Motor neuron (in vitro differentiated cells): Measurements from ENCODE around the gene VMA21. TPM values are rescaled to one million over a fixed set of nuclear protein-coding genes. Genes with fewer than 3 reads are reported as not detected.

Experiments used
- ATAC-seq, 8 experiments: fragments of 200-7000 bp; cut with Tn5 transposase; replicated peaks in 6 of 8; 2 replicates each; pipeline ENCODE4 v1.8.0; 2021; ENCODE audit warnings: mild to moderate bottlenecking in 8 of 8, moderate library complexity in 8 of 8
- H3K27ac ChIP-seq, 2 donors: fragments of 250-450 bp; sonication (Bioruptor Pico); 2 replicates each; pipeline ENCODE4 v1.9.0; 2021; ENCODE audit warnings: antibody characterized with exemption in 2 of 2, mild to moderate bottlenecking in 2 of 2, moderate library complexity in 1 of 2
- H3K4me1 ChIP-seq, 2 donors: fragments of 250-450 bp; sonication (Bioruptor Pico); replicated peaks in 1 of 2; 2 replicates each; pipeline ENCODE4 v1.6.1; 2021; ENCODE audit warnings: antibody characterized with exemption in 2 of 2, mild to moderate bottlenecking in 2 of 2, moderate library complexity in 1 of 2
- H3K4me3 ChIP-seq, 5 donors: fragments of 250-450 bp; sonication (Bioruptor Pico); 2 replicates each; pipeline ENCODE4 v1.9.0; 2021; ENCODE audit warnings: antibody characterized with exemption in 5 of 5, mild to moderate bottlenecking in 5 of 5, moderate library complexity in 4 of 5
- WGBS, 10 experiments: fragments of 450-650 bp; shearing (Covaris generic); methylation state at CpG; one replicate each; pipeline ENCODE4 v1.0.0; 2022; 5-methylcytosine and 5-hydroxymethylcytosine counted together
- in situ Hi-C, 9 experiments: fragments of 400-800 bp; cut with MboI; loops; one replicate each; pipeline ENCODE4 v1.15.0; 2021; ENCODE audit warnings: low sequenced_read_pairs in 9 of 9, low pct_unique_long_range_greater_than_20kb in 2 of 9; ENCODE audit not compliant: unreplicated experiment in 9 of 9
- total RNA-seq, 8 experiments: library from RNA; unstranded; fragments of 300-600 nt; gene quantifications; 2 replicates each; pipeline versions ENCODE4 v1.2.3 to v1.2.4, GENCODE V29; 2022

The VMA21 gene, protein sequence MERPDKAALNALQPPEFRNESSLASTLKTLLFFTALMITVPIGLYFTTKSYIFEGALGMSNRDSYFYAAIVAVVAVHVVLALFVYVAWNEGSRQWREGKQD
- total RNA-seq, result 10 to 100 TPM; 32.5 to 67.1 (median 52.2) TPM

DNA sequence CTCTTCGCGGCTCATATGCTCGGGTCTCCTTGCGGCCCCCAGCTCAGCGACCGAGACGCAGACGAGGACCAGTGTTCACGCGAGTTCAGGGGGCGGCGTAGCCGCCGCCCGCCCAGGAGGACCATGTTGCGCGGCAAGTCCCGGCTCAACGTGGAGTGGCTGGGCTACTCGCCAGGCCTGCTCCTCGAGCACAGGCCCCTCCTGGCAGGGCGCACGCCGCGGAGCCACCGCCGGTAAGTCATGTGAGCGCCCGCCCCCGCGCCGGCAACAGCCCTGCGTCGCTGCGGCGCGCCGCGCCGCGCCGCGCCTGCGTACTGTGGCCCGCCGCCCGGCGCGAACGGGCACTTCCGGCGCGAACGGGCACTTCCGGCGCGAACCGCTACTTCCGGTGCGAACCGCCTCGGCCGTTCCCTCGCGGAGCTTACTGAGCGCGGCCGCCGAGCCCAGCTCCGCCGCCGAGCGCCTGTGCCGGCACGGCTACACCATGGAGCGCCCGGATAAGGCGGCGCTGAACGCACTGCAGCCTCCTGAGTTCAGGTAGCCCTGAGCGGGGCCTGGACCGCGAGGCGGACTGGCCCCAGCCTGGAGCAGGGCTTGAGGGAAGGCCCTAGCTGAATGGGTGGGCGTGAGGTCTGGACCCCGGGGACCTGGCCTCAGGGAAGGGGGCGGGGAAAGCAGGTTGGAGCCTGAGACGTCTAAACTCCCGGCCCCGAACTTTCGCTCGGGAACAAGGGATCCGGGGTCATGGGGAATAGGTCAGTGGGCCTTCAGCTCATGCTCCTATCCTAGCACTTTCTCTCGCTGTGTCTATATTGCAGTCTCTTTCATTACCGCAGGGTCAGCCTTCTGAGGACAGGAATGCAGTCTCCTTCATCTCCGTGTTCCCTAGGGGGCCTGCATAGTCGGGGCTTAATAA is at the start of gene VMA21:
Gene VMA21, plus strand, starts transcription at position 382 of the 916 bp plus-strand sequence. Its CDS starts 103 bp downstream, at position 485.
- peak; percentile 88 to 97 (median 93) for ATAC-seq
- peaks cover 5 to 15% of the 10 kb centered on the region in 2 donors for H3K4me1 ChIP-seq
- H3K27ac ChIP-seq, result peak within 1 kb of the TSS; percentile 88 to 95
- in situ Hi-C loops, result no loop called here
- H3K4me3 ChIP-seq, result peak within 1 kb of the TSS; percentile 49 to 88 (median 82)
- WGBS, 10 experiments, result 6 to 29% methylated on average over 3 to 8 of the region's 97 CpGs; no CpG with 5 or more reads in 8 of the 10 experiments

DNA sequence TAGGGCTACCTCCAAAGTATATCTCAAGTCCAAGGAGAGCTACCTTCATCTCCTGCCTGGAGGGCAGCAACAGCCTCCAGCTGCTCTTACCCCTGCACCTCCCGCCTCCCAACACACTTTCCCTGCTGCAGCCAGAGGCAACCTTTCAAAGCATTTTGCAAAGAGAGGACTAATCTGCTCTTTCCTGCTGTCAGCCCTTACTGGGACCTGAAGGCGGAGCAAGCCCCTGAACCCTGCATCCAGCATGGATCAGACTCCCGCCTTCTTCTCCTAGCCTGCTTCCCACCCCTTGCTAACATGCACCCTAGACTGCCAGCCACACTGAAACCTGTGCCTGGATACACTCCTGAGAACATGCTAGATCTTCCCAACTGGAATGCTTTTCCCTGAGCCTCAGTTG is 37.7 kb upstream of the VMA21 start:
- no peaks in the 10 kb centered on the region for H3K4me1 ChIP-seq
- in situ Hi-C loops, result loop anchor here in 3 of 9 experiments (25.0 kb wide), 2 partner anchors 172 to 197 kb away; partner anchors contain the start of gene GPR50 (in 1 of the 3)
- no peak overlapping the region for H3K4me3 ChIP-seq
- no peak overlapping the region for H3K27ac ChIP-seq
- no peak for ATAC-seq
- 10 to 44% methylated on average over 2 to 3 of the region's 3 CpGs; no CpG with 5 or more reads in 8 of the 10 experiments for WGBS, 10 experiments

DNA sequence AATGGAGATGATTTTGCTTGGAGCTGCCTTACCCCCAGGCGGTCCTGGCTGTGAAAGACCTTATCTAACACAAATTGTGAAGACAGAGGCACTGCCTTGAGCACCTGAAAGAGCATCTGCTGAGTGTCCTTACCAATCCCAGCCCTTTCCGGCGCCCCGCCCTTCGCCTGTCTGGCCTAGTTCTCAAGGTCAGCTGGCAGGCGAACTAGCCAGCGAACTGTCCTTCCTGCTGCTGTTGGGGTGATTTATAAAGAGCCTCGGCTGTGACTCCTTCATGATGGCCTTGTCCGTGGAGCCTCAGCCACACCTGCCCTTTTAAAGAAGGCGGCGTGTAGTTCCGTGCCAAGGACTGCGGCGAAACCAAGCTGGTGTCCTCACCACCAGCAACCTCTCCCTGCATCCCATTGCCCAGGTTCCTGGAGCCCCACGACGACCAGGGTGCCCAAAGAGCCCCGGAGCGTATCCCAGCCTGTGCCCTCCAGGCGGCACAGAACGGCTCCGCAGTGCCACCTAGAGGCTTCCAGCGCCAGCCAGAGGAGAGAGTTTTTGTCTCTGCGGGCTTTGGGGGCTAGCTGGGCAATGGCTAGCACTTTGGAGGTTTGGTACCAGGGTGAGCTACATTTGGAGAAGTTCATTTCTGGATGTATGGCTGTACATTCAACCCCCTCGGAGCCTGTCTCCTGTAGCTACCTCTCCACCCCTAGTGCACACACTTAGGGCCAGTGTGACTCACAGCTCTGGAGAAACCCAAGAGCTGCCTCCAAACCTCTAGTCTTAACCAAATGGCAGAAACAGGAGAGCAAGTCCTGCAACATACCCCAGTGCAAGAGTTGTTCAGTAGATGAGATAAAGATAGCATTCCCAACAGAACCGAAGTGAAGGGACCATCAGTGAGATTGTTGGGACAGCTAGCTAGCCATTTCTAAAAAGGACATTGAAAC is 36.8 kb upstream of the VMA21 start:
- in situ Hi-C loops, result loop anchor here in 3 of 9 experiments (25.0 kb wide), 2 partner anchors 173 to 198 kb away; partner anchors contain the start of gene GPR50 (in 1 of the 3)
- 4 to 22% (median 20%) methylated on average over 4 to 19 of the region's 25 CpGs; no CpG with 5 or more reads in 7 of the 10 experiments for WGBS, 10 experiments
- peak overlapping the region in 1 of 5 donors; percentile 11 for H3K4me3 ChIP-seq
- H3K4me1 ChIP-seq, result no peaks in the 10 kb centered on the region
- peak; percentile 39 to 96 (median 68) for ATAC-seq
- H3K27ac ChIP-seq, result no peak overlapping the region

DNA sequence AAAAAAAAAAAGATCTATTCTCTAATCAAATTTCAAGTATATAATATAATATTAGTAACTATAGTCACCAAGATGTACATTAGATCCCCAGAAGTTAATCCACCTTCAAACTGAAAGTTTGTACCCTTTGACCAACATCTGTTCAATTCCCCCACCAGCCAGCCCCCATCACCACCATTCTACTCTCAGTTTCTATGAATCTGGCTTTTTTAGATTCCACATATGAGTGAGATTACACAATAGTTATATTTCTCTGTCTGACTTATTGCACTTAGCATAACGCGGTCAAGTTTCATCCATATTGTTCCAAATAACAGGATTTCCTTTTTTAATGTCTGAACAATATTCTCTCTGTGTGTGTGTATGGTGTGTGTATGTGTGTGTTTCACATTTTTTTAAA is 33.7 kb upstream of the VMA21 start:
- Histone ChIP-seq H3K4me1 (no peaks in the 10 kb centered on the region), H3K4me3 (no peak overlapping the region), H3K27ac (no peak overlapping the region)
- ATAC-seq, result no peak
- in situ Hi-C loops, result loop anchor here in 3 of 9 experiments (25.0 kb wide), 2 partner anchors 176 to 201 kb away; partner anchors contain the start of gene GPR50 (in 1 of the 3)
- 14 to 89% (median 80%) methylated on average over 2 of the region's 2 CpGs; no CpG with 5 or more reads in 7 of the 10 experiments for WGBS, 10 experiments

DNA sequence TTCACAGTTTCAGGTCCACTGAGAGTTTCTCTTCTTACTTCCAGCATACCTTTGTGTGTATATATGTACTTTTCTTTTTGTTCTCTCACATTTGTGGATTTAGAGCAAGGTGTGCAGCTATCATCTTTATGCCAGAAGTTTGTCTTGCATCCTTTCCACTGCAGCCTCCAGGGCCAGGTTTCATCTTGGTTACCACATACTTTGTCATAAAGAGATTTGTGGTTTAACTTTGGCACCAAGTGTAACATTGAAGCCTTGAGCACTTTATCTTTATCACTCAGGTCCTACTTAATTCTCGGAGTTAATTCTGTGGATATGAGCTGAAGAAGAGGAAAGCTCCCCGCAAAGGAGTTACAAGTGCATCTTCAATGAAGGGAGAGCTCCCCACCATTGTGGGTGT is 31.4 kb upstream of the VMA21 start:
- 64 to 100% methylated on average over 1 to 2 of the region's 2 CpGs; no CpG with 5 or more reads in 8 of the 10 experiments for WGBS, 10 experiments
- Histone ChIP-seq H3K4me1 (no peaks in the 10 kb centered on the region), H3K27ac (no peak overlapping the region), H3K4me3 (no peak overlapping the region)
- no peak for ATAC-seq
- in situ Hi-C loops, result loop anchor here in 3 of 9 experiments (25.0 kb wide), 2 partner anchors 178 to 203 kb away; partner anchors contain the start of gene GPR50 (in 1 of the 3)

DNA sequence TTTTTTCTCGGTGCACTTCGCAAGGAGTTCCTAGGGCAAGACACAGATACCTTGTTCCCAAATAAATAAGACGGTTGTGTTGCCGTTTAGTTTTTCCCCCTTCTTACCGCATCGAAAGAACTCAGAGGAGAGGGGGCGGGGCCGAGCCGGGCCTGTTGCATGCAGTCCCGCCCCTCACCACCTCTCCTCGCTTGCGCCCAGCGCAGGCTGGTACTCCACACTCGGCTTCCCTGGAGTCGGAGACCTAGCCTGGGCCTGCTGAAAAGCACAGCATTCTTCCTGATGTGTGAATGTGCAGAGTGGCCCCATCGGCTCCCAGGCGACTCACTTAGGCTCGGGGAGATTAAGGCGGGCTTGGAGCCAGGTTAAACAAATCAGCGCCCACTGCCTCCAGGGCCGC is 26.1 kb upstream of the VMA21 start:
- in situ Hi-C loops, result loop anchor here in 3 of 9 experiments (25.0 kb wide), 2 partner anchors 184 to 209 kb away; partner anchors contain the start of gene GPR50 (in 1 of the 3)
- Histone ChIP-seq H3K4me3 (no peak overlapping the region), H3K4me1 (no peaks in the 10 kb centered on the region), H3K27ac (no peak overlapping the region)
- WGBS, 10 experiments, result 11 to 71% (median 38%) methylated on average over 1 to 10 of the region's 21 CpGs; no CpG with 5 or more reads in 5 of the 10 experiments
- peak in 1 of 8 experiments; percentile 83 for ATAC-seq

DNA sequence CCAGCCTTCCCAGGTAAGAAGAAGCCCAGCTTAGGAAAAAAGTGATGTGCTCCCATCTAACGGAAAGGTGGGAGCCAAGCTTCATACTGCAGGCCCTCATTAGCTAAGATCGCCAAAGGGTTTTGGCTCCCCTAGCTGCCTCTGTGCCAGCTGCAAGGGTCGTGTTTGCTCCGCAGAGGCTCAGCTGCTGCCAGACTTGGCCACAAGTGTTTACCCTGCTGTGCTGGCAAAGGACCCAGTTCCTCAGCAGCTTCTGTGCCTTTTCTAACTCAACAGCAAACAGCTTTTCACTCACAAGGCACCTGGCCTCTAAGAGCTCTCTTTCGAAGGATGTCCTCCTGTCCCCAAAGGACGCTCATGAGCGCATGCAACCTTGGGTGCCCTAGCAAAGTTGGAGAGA is 12.2 kb upstream of the VMA21 start:
- H3K27ac ChIP-seq, result no peak overlapping the region
- no peaks in the 10 kb centered on the region for H3K4me1 ChIP-seq
- no peak overlapping the region for H3K4me3 ChIP-seq
- 14% methylated on average over 1 of the region's 7 CpGs; no CpG with 5 or more reads in 9 of the 10 experiments for WGBS, 10 experiments
- in situ Hi-C loops, result no loop called here
- ATAC-seq, result no peak

DNA sequence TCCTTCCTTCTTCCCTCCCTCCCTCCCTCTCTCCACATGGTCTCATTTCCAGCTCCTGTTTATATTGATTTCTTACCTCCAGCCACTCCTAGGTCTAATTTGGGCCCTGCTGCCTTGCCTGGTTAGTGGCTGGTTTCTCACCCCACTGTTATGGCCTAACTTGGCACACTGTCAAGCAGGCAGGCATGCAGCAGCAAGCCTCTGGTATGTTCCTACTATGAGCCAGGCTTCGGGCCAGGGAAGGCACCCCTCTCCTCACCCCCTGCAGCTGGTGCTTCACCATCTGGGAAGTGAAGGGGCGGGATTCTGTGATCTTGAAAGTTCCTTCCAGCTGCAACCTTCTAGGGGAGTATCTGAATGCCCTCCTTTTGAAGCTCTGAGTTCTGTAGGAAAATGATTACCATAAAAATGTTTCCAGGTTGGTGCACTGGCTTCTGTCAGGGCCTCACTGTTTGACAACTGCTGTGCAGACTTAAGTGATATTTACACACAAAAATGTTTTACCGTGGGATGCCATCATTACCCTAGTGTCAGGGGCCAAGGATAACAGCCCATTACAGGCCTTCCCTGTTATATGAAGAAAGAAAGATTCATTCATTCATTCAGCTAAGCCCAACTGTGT is 10.1 kb upstream of the VMA21 start:
- no CpG with 5 or more reads among the region's 3 CpGs for WGBS, 10 experiments
- H3K4me1 ChIP-seq, result no peaks in the 10 kb centered on the region
- no peak overlapping the region for H3K27ac ChIP-seq
- ATAC-seq, result no peak
- H3K4me3 ChIP-seq, result no peak overlapping the region
- in situ Hi-C loops, result no loop called here

DNA sequence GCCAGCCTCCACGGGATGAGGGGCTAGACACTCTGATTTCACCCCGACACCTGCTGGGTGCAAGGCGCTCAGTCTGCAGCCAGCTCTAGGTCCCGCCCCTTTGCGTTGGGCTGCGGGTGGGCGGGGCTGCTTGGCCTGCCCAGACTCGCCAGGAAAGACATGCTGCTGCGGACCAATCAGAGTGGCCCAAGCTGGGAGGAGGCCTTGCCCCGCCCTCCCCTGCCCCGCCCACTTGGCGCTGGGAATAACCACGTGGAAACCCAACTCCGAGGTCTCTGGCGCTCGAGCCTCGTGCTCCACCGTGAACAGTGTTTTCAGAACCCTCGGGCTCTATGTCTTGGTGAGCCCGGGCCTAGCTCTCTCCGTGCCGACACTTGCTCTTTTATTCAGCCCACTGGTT is 5.3 kb upstream of the VMA21 start:
- WGBS, 10 experiments, result no CpG with 5 or more reads among the region's 22 CpGs
- no peak overlapping the region for H3K4me3 ChIP-seq
- ATAC-seq, result no peak
- H3K27ac ChIP-seq, result no peak overlapping the region
- in situ Hi-C loops, result no loop called here
- peaks cover 5 to 11% of the 10 kb centered on the region in 2 donors for H3K4me1 ChIP-seq

DNA sequence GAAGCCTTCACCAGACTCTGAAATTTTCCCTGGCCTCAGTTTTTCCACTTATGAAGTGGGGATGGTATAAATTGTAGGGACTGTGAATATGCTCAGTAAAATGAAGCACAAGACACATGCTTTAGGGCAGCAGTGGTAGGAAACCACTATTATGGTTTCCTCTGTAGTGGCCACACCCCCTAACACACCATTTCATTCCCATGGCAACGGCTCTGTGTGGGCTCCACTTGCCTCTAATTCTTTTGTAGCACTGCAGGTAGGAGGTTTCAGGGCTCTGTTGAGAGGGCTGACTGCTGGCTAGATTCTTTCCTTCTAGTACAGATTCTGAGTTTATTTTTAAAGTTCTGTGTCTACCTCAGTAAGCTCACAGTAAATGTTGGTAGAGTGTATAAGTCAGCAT is 3.5 kb upstream of the VMA21 start:
- H3K4me3 ChIP-seq, result no peak overlapping the region
- 0 to 83% (median 0%) methylated on average over 1 of the region's 1 CpG; no CpG with 5 or more reads in 7 of the 10 experiments for WGBS, 10 experiments
- no peak overlapping the region for H3K27ac ChIP-seq
- H3K4me1 ChIP-seq, result peaks cover 5 to 11% of the 10 kb centered on the region in 2 donors
- ATAC-seq, result no peak
- in situ Hi-C loops, result no loop called here

DNA sequence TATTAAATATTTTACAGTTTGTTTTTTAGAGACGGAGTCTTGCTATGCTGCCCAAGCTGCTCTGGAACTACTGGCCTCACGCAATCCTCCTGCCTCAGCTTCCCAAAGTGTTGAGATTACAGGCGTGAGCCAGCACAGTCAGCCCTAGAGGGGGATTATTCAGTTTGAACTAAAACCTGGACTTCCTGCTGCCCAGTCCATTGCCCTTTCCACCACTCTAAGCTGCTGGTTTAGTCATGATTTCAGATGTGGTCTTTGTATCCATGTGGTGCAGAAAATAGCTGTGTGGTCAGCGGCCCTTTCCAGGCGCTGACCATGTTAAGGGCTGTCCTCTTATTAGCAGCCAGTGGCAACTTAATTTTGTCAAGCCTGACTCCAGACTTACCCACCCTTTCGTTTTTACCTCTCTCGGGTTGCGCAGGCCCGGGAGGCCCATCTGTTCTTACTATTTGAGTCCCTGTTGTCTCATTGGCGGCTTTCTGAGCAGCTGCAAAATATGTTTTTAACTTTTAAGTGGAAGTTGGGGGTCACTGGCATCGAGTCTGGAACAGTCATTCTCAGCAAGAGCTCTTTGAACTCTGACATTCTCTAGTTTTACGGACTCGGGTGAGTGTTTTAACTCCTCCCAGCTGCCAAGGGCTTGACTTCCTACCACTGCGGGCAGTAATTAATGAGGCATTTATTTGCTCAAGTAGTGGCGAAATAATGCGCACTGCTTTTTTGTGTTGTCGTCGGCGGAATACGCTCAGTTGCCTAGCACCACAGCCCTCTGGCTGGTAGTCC is 773 bp upstream of the VMA21 start:
- peak overlapping the region; percentile 85 to 95 for H3K27ac ChIP-seq
- peaks cover 5 to 15% of the 10 kb centered on the region in 2 donors for H3K4me1 ChIP-seq
- peak overlapping the region; percentile 49 to 88 (median 82) for H3K4me3 ChIP-seq
- in situ Hi-C loops, result no loop called here
- peak in 6 of 8 experiments; percentile 0 to 52 (median 8) for ATAC-seq
- 0 to 34% (median 9%) methylated on average over 1 to 16 of the region's 20 CpGs; no CpG with 5 or more reads in 6 of the 10 experiments for WGBS, 10 experiments
